ENCODE measurements around the gene AQP7.
"Not testable (repeated sequence)": the region's sequence is repeated elsewhere in the genome, so short reads cannot be mapped to it uniquely, and the experiment has no call there.

Gene AQP7

GRCh38 chr9:33374634-33375237 is 27.6 kb downstream of the AQP7 start:
- peak; percentile 95 for TF ChIP-seq CTCF (conservative IDR thresholded peaks at IDR 0.05; ENCODE audit: low read depth, low read length)
- DNase-seq (ENCODE audit: low read depth): peak; percentile 88
- peak overlapping the region; percentile 28 for H3K4me3 ChIP-seq (ENCODE audit: low read depth, low read length)

GRCh38 chr9:33374190-33374589 is 28.2 kb downstream of the AQP7 start:
- no peak for TF ChIP-seq CTCF (conservative IDR thresholded peaks at IDR 0.05; ENCODE audit: low read depth, low read length)
- DNase-seq (ENCODE audit: low read depth): no peak

GRCh38 chr9:33372900-33373299 is 29.5 kb downstream of the AQP7 start:
- H3K4me3 ChIP-seq (ENCODE audit: low read depth, low read length): no peak overlapping the region
- TF ChIP-seq CTCF (conservative IDR thresholded peaks at IDR 0.05; ENCODE audit: low read depth, low read length): no peak
- no peak for DNase-seq (ENCODE audit: low read depth)

More at GRCh38 chr9:33374190-33374589, 28.2 kb downstream of the AQP7 start:
- no peak overlapping the region for H3K4me3 ChIP-seq (ENCODE audit: low read depth, low read length)

GRCh38 chr9:33366979-33367480 is 35.3 kb downstream of the AQP7 start:
- H3K4me3 ChIP-seq (ENCODE audit: low read depth, low read length): no peak overlapping the region
- no peak for TF ChIP-seq CTCF (conservative IDR thresholded peaks at IDR 0.05; ENCODE audit: low read depth, low read length)
- DNase-seq (ENCODE audit: low read depth): no peak

GRCh38 chr9:33364814-33365213 is 37.6 kb downstream of the AQP7 start:
- DNase-seq (ENCODE audit: low read depth): not testable (repeated sequence)

GRCh38 chr9:33364127-33364526 is 38.2 kb downstream of the AQP7 start:
- no peak overlapping the region for H3K4me3 ChIP-seq (ENCODE audit: low read depth, low read length)
- TF ChIP-seq CTCF (conservative IDR thresholded peaks at IDR 0.05; ENCODE audit: low read depth, low read length): no peak
- no peak for DNase-seq (ENCODE audit: low read depth)

More at GRCh38 chr9:33364814-33365213, 37.6 kb downstream of the AQP7 start:
- not testable (repeated sequence) for H3K4me3 ChIP-seq (ENCODE audit: low read depth, low read length)

- H3K4me3 ChIP-seq (ENCODE audit: low read depth, low read length); DNase-seq (ENCODE audit: low read depth): not testable (repeated sequence)
Observed at GRCh38 chr9:33358641-33359040, 43.7 kb downstream of the AQP7 start.

- TF ChIP-seq CTCF (conservative IDR thresholded peaks at IDR 0.05; ENCODE audit: low read depth, low read length): no peak
- DNase-seq (ENCODE audit: low read depth): no peak
- H3K4me3 ChIP-seq (ENCODE audit: low read depth, low read length): no peak overlapping the region
Observed at GRCh38 chr9:33355933-33356332, 46.4 kb downstream of the AQP7 start.
